ENCODE data around the gene MTM1. TPM values are rescaled to one million over a fixed set of nuclear protein-coding genes. Genes with fewer than 3 reads are reported as not detected.

The MTM1 gene
- total RNA-seq, 1 donor from 2014 or later = 9.5 TPM

DNA sequence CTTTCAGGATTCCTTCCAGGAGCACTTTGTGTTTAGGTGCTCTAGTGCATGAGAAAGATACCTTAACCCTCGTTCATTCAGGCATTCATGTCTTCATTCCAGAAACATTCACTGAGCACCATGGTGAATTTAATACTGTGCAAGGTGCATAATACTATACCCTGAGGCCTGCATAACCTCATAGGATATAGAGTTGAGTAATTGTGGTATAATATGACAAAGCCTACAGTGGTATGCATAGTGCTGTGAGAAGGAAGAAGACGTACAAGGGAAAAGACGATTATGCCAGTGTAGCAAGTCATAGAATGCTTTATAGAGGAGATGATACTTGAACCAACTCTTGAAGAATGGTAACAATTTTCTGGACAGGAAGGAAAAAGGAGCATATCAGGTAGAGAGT lies 34.3 kb downstream of the MTM1 start:
- Histone ChIP-seq H3K9me3 (replicated peaks) (no peaks in the 10 kb centered on the region), H3K4me1 (no peaks in the 10 kb centered on the region), H3K27ac (replicated peaks) (no peak overlapping the region), H3K27me3 (ENCODE audit: low read depth) (no peaks in the 10 kb centered on the region), H3K36me3 (peaks cover 13% of the 10 kb centered on the region), H3K4me3 (no peak overlapping the region)
- no peak for DNase-seq
- TF ChIP-seq, protein P1, sequence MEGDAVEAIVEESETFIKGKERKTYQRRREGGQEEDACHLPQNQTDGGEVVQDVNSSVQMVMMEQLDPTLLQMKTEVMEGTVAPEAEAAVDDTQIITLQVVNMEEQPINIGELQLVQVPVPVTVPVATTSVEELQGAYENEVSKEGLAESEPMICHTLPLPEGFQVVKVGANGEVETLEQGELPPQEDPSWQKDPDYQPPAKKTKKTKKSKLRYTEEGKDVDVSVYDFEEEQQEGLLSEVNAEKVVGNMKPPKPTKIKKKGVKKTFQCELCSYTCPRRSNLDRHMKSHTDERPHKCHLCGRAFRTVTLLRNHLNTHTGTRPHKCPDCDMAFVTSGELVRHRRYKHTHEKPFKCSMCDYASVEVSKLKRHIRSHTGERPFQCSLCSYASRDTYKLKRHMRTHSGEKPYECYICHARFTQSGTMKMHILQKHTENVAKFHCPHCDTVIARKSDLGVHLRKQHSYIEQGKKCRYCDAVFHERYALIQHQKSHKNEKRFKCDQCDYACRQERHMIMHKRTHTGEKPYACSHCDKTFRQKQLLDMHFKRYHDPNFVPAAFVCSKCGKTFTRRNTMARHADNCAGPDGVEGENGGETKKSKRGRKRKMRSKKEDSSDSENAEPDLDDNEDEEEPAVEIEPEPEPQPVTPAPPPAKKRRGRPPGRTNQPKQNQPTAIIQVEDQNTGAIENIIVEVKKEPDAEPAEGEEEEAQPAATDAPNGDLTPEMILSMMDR (IDR thresholded peaks at IDR 0.05; ENCODE audit: borderline replicate concordance) = no peak
- intact Hi-C loops (cut with micrococcal nuclease) = no loop called here

DNA sequence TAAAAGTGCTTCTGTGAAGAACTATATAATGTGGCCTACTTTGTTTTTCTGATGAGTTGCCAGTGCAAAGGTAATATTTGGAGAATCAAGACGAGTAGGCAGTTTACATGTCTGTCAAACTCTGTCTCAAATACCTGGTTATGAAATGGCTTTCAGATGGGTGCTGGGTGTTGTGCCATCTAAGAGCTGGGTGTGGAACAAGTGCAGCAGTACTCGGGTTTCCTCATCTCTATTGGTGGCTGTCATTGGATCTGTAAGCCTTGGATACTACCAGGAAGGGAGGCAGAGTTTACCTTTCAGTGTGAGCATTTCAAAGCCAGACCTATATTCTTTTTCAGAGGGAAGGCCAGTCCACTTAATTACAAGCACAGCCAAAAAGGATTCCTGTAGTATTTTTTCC lies 37.2 kb downstream of the MTM1 start:
- Histone ChIP-seq H3K4me3 (no peak overlapping the region), H3K27me3 (ENCODE audit: low read depth) (no peaks in the 10 kb centered on the region), H3K4me1 (no peaks in the 10 kb centered on the region), H3K27ac (replicated peaks) (no peak overlapping the region), H3K9me3 (replicated peaks) (no peaks in the 10 kb centered on the region), H3K36me3 (peaks cover 8% of the 10 kb centered on the region)
- TF ChIP-seq, protein P1 (IDR thresholded peaks at IDR 0.05; ENCODE audit: borderline replicate concordance) = no peak
- no peak for DNase-seq
- intact Hi-C loops (cut with micrococcal nuclease) = no loop called here

DNA sequence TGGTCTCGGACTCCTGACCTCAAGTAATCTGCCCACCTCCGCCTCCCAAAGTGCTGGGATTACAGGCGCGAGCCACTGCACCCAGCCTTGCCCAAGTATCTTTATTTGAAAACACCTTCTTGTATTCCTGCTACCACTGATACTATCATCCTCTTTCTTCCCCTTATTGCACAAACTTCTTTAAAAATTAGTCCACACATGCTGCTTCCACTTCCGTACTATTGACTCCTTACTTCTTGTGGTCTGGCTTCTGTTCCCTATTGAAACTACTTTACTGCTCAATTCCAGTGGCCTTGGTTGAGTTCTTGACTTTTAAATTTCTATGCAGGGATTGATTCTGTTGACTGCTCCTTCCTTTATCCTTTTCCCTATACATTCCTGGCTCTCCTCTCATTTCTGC lies 38.8 kb downstream of the MTM1 start:
- H3K27me3 ChIP-seq (ENCODE audit: low read depth) = no peaks in the 10 kb centered on the region
- TF ChIP-seq, protein P1 (IDR thresholded peaks at IDR 0.05; ENCODE audit: borderline replicate concordance) = no peak
- intact Hi-C loops (cut with micrococcal nuclease) = no loop called here
- H3K36me3 ChIP-seq = no peaks in the 10 kb centered on the region
- no peaks in the 10 kb centered on the region for H3K9me3 ChIP-seq (replicated peaks)
- H3K4me1 ChIP-seq = no peaks in the 10 kb centered on the region
- no peak for DNase-seq
- no peak overlapping the region for H3K4me3 ChIP-seq
- no peak overlapping the region for H3K27ac ChIP-seq (replicated peaks)

DNA sequence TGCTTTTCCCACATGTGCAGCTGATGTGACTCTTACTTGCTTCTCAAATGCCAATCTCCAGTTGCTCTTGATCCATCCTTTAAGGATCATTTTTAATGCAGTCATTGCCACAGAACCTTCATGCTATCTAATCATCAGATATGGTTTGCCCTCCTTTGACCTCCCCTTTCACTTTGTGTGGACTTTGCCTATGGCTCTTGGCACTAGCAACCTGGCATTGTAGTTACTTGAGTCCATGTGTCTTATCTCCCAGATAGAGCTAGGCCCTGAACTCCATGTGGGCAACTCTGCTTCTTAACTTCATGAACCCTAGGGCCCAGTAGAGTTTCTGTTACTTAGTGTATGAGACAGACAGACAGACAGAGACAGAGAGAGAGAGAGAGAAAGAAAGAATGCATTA lies 41.6 kb downstream of the MTM1 start:
- intact Hi-C loops (cut with micrococcal nuclease) = no loop called here
- DNase-seq = no peak
- H3K27me3 ChIP-seq (ENCODE audit: low read depth) = no peaks in the 10 kb centered on the region
- no peaks in the 10 kb centered on the region for H3K9me3 ChIP-seq (replicated peaks)
- H3K4me3 ChIP-seq = no peak overlapping the region
- H3K4me1 ChIP-seq = no peaks in the 10 kb centered on the region
- H3K36me3 ChIP-seq = peaks cover 2% of the 10 kb centered on the region
- TF ChIP-seq, protein P1 (IDR thresholded peaks at IDR 0.05; ENCODE audit: borderline replicate concordance) = no peak
- H3K27ac ChIP-seq (replicated peaks) = no peak overlapping the region

GRCh38 chrX:150610446-150610845 lies 42.0 kb downstream of the MTM1 start:
- no peak overlapping the region for H3K4me3 ChIP-seq
- intact Hi-C loops (cut with micrococcal nuclease) = no loop called here
- no peak overlapping the region for H3K27ac ChIP-seq (replicated peaks)
- H3K9me3 ChIP-seq (replicated peaks) = no peaks in the 10 kb centered on the region
- TF ChIP-seq, protein P1 (IDR thresholded peaks at IDR 0.05; ENCODE audit: borderline replicate concordance) = no peak
- H3K27me3 ChIP-seq (ENCODE audit: low read depth) = no peaks in the 10 kb centered on the region
- H3K36me3 ChIP-seq = peaks cover 2% of the 10 kb centered on the region
- no peak for DNase-seq
- H3K4me1 ChIP-seq = no peaks in the 10 kb centered on the region

GRCh38 chrX:150615356-150615755 lies 46.9 kb downstream of the MTM1 start:
- H3K9me3 ChIP-seq (replicated peaks) = no peaks in the 10 kb centered on the region
- TF ChIP-seq, protein P1 (IDR thresholded peaks at IDR 0.05; ENCODE audit: borderline replicate concordance) = no peak
- no peak overlapping the region for H3K4me3 ChIP-seq
- intact Hi-C loops (cut with micrococcal nuclease) = no loop called here
- peaks cover 20% of the 10 kb centered on the region for H3K36me3 ChIP-seq
- H3K27ac ChIP-seq (replicated peaks) = no peak overlapping the region
- no peak for DNase-seq
- H3K4me1 ChIP-seq = no peaks in the 10 kb centered on the region
- H3K27me3 ChIP-seq (ENCODE audit: low read depth) = no peaks in the 10 kb centered on the region

Data from left ventricle myocardium inferior (tissue), 1 donor.